Measurements from ENCODE around the gene KLHL12. TPM values are rescaled to one million over a fixed set of nuclear protein-coding genes. Genes with fewer than 3 reads are reported as not detected.

The KLHL12 gene
- total RNA-seq = 28.0 and 30.5 TPM in 2 replicates

GRCh38 chr1:202926581-202927491 is at the start of gene KLHL12:
KLHL12 (minus strand) TSS chr1:202927234; CDS start chr1:202925162, 2,072 bp downstream.
- Mint-ChIP-seq H3K4me1 (peaks cover 23% of the 10 kb centered on the region), H3K36me3 (ENCODE audit: low read depth) (peaks cover 8% of the 10 kb centered on the region), H3K9me3 (no peaks in the 10 kb centered on the region), H3K27ac (peak within 1 kb of the TSS; percentile 92), H3K27me3 (peaks cover 8% of the 10 kb centered on the region), H3K4me3 (peak within 1 kb of the TSS; percentile 89)
- peak; percentile 98 for DNase-seq
- intact Hi-C loops (cut with micrococcal nuclease) = loop anchor here (1.0 to 2.0 kb wide), 5 partner anchors 31 to 80 kb away; partner anchors contain the start of genes ADIPOR1, RABIF and TMEM183A

- H3K9me3 Mint-ChIP-seq = no peaks in the 10 kb centered on the region
- no peak for DNase-seq
- H3K27ac Mint-ChIP-seq = no peak overlapping the region
- no peaks in the 10 kb centered on the region for H3K4me1 Mint-ChIP-seq
- H3K36me3 Mint-ChIP-seq (ENCODE audit: low read depth) = no peaks in the 10 kb centered on the region
- peaks cover 50% of the 10 kb centered on the region for H3K27me3 Mint-ChIP-seq
- H3K4me3 Mint-ChIP-seq = no peak overlapping the region
- intact Hi-C loops (cut with micrococcal nuclease) = no loop called here
Measured at GRCh38 chr1:202976633-202977032, 49.6 kb upstream of the KLHL12 start.

- DNase-seq = no peak
- H3K9me3 Mint-ChIP-seq = no peaks in the 10 kb centered on the region
- H3K4me3 Mint-ChIP-seq = no peak overlapping the region
- H3K27me3 Mint-ChIP-seq = peaks cover 51% of the 10 kb centered on the region
- H3K27ac Mint-ChIP-seq = no peak overlapping the region
- intact Hi-C loops (cut with micrococcal nuclease) = no loop called here
- H3K36me3 Mint-ChIP-seq (ENCODE audit: low read depth) = no peaks in the 10 kb centered on the region
- H3K4me1 Mint-ChIP-seq = no peaks in the 10 kb centered on the region
Measured at GRCh38 chr1:202974856-202975255, 47.8 kb upstream of the KLHL12 start.

GRCh38 chr1:202972046-202972445 is 45.0 kb upstream of the KLHL12 start:
- H3K9me3 Mint-ChIP-seq = no peaks in the 10 kb centered on the region
- no peak for DNase-seq
- H3K4me1 Mint-ChIP-seq = peaks cover 14% of the 10 kb centered on the region
- no peaks in the 10 kb centered on the region for H3K36me3 Mint-ChIP-seq (ENCODE audit: low read depth)
- H3K4me3 Mint-ChIP-seq = no peak overlapping the region
- no peak overlapping the region for H3K27ac Mint-ChIP-seq
- intact Hi-C loops (cut with micrococcal nuclease) = no loop called here
- peaks cover 30% of the 10 kb centered on the region for H3K27me3 Mint-ChIP-seq

- no peak overlapping the region for H3K4me3 Mint-ChIP-seq
- peak; percentile 81 for DNase-seq
- H3K27ac Mint-ChIP-seq = no peak overlapping the region
- peaks cover 6% of the 10 kb centered on the region for H3K36me3 Mint-ChIP-seq (ENCODE audit: low read depth)
- H3K27me3 Mint-ChIP-seq = peaks cover 15% of the 10 kb centered on the region
- intact Hi-C loops (cut with micrococcal nuclease) = loop anchor here (2.0 kb wide), 2 partner anchors 42 to 80 kb away; partner anchors contain the start of genes KLHL12 and RABIF
- peaks cover 24% of the 10 kb centered on the region for H3K4me1 Mint-ChIP-seq
- H3K9me3 Mint-ChIP-seq = no peaks in the 10 kb centered on the region
Measured at GRCh38 chr1:202968895-202969295, 41.9 kb upstream of the KLHL12 start.

- Mint-ChIP-seq H3K27me3 (peaks cover 10% of the 10 kb centered on the region), H3K36me3 (ENCODE audit: low read depth) (peaks cover 8% of the 10 kb centered on the region), H3K4me3 (peak overlapping the region; percentile 91), H3K27ac (peak overlapping the region; percentile 84), H3K9me3 (no peaks in the 10 kb centered on the region), H3K4me1 (peaks cover 24% of the 10 kb centered on the region)
- DNase-seq = no peak
- intact Hi-C loops (cut with micrococcal nuclease) = loop anchor here (2.0 kb wide), 2 partner anchors 42 to 80 kb away; partner anchors contain the start of genes KLHL12 and RABIF
Measured at GRCh38 chr1:202968351-202968750, 41.3 kb upstream of the KLHL12 start.

- intact Hi-C loops (cut with micrococcal nuclease) = loop anchor here (1.0 to 2.0 kb wide), 5 partner anchors 9 to 79 kb away; partner anchors contain the start of genes ADIPOR1, KLHL12, PPFIA4 and RABIF
- Mint-ChIP-seq H3K36me3 (ENCODE audit: low read depth) (peaks cover 8% of the 10 kb centered on the region), H3K27me3 (peaks cover 10% of the 10 kb centered on the region), H3K9me3 (no peaks in the 10 kb centered on the region), H3K27ac (peak overlapping the region; percentile 84), H3K4me3 (peak overlapping the region; percentile 91), H3K4me1 (peaks cover 24% of the 10 kb centered on the region)
- DNase-seq = peak; percentile 81
Measured at GRCh38 chr1:202967684-202968281, 40.7 kb upstream of the KLHL12 start.

GRCh38 chr1:202966006-202966898 is 39.2 kb upstream of the KLHL12 start:
- no peaks in the 10 kb centered on the region for H3K9me3 Mint-ChIP-seq
- H3K4me3 Mint-ChIP-seq = peak overlapping the region; percentile 91
- H3K36me3 Mint-ChIP-seq (ENCODE audit: low read depth) = peaks cover 10% of the 10 kb centered on the region
- peaks cover 24% of the 10 kb centered on the region for H3K4me1 Mint-ChIP-seq
- H3K27ac Mint-ChIP-seq = peak overlapping the region; percentile 73
- H3K27me3 Mint-ChIP-seq = peaks cover 2% of the 10 kb centered on the region
- intact Hi-C loops (cut with micrococcal nuclease) = no loop called here
- DNase-seq = peak; percentile 59

GRCh38 chr1:202965422-202965821 is 38.4 kb upstream of the KLHL12 start:
- Mint-ChIP-seq H3K9me3 (no peaks in the 10 kb centered on the region), H3K36me3 (ENCODE audit: low read depth) (peaks cover 10% of the 10 kb centered on the region), H3K27ac (no peak overlapping the region), H3K4me3 (no peak overlapping the region), H3K27me3 (peaks cover under 1% of the 10 kb centered on the region), H3K4me1 (peaks cover 24% of the 10 kb centered on the region)
- intact Hi-C loops (cut with micrococcal nuclease) = no loop called here
- no peak for DNase-seq

GRCh38 chr1:202964791-202965410 is 37.9 kb upstream of the KLHL12 start:
- DNase-seq = no peak
- Mint-ChIP-seq H3K4me1 (peaks cover 24% of the 10 kb centered on the region), H3K27ac (no peak overlapping the region), H3K9me3 (no peaks in the 10 kb centered on the region), H3K27me3 (no peaks in the 10 kb centered on the region), H3K4me3 (no peak overlapping the region), H3K36me3 (ENCODE audit: low read depth) (peaks cover 10% of the 10 kb centered on the region)
- intact Hi-C loops (cut with micrococcal nuclease) = no loop called here

- Mint-ChIP-seq H3K36me3 (ENCODE audit: low read depth) (peaks cover 11% of the 10 kb centered on the region), H3K27ac (no peak overlapping the region), H3K4me3 (no peak overlapping the region), H3K27me3 (no peaks in the 10 kb centered on the region), H3K4me1 (peaks cover 27% of the 10 kb centered on the region), H3K9me3 (no peaks in the 10 kb centered on the region)
- intact Hi-C loops (cut with micrococcal nuclease) = no loop called here
- DNase-seq = no peak
Measured at GRCh38 chr1:202961220-202961880, 34.3 kb upstream of the KLHL12 start.

- peaks cover 23% of the 10 kb centered on the region for H3K4me1 Mint-ChIP-seq
- intact Hi-C loops (cut with micrococcal nuclease) = loop anchor here (2.0 to 5.0 kb wide), 2 partner anchors 68 to 612 kb away; partner anchors contain the start of genes PPFIA4 and PPP1R12B
- peaks cover 6% of the 10 kb centered on the region for H3K36me3 Mint-ChIP-seq (ENCODE audit: low read depth)
- no peaks in the 10 kb centered on the region for H3K9me3 Mint-ChIP-seq
- H3K27ac Mint-ChIP-seq = no peak overlapping the region
- no peak overlapping the region for H3K4me3 Mint-ChIP-seq
- no peaks in the 10 kb centered on the region for H3K27me3 Mint-ChIP-seq
- DNase-seq = no peak
Measured at GRCh38 chr1:202959276-202959620, 32.2 kb upstream of the KLHL12 start.
